IPS-18a (cell line): Measurements from ENCODE around the gene C20orf202.
"Not testable (repeated sequence)": the region's sequence is repeated elsewhere in the genome, so short reads cannot be mapped to it uniquely, and the experiment has no call there.

Experiments
- H3K27ac ChIP-seq: one replicate; pipeline ENCODE4 v1.5.1; 2013; ENCODE audit warnings: low read length
- H3K27me3 ChIP-seq: one replicate; pipeline ENCODE4 v1.6.1; 2013; ENCODE audit warnings: mild to moderate bottlenecking, low read length; ENCODE audit not compliant: control insufficient read depth, insufficient read depth
- H3K36me3 ChIP-seq: one replicate; pipeline ENCODE4 v1.6.1; 2013; ENCODE audit warnings: low read depth, low read length; ENCODE audit not compliant: control insufficient read depth
- H3K4me1 ChIP-seq: one replicate; pipeline ENCODE4 v1.6.1; 2013; ENCODE audit warnings: low read depth, low read length; ENCODE audit not compliant: control insufficient read depth
- H3K4me3 ChIP-seq: one replicate; pipeline ENCODE4 v1.5.1; 2013; ENCODE audit warnings: low read length
- H3K9ac ChIP-seq: one replicate; pipeline ENCODE4 v1.6.1; 2013; ENCODE audit warnings: mild to moderate bottlenecking, low read length, moderate library complexity
- H3K9me3 ChIP-seq: one replicate; pipeline ENCODE4 v1.6.1; 2013; ENCODE audit warnings: low read depth, low read length; ENCODE audit not compliant: control insufficient read depth

C20orf202 gene

DNA sequence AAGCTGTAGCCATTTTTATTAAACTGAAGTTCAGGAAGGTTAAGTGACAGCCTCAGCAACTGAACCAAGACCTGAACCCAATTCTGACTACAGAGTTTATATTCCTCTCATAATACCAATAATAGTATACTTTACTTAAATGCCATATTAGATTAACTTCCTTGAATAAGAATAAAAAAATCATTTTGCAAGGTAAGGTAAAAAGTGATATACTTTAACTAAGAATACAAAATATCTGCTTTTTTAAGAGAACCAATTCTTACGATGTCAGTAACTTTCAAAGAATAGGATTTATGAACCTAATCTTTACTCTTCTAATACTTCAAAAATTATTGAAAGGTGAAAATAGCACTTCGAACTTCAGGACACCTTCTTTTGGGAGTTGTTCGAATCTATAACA is 26.3 kb downstream of the C20orf202 start:
- no peaks in the 10 kb centered on the region for H3K36me3 ChIP-seq
- no peak overlapping the region for H3K9ac ChIP-seq
- no peaks in the 10 kb centered on the region for H3K9me3 ChIP-seq
- H3K4me3 ChIP-seq = no peak overlapping the region
- H3K27me3 ChIP-seq = peaks cover 33% of the 10 kb centered on the region
- no peaks in the 10 kb centered on the region for H3K4me1 ChIP-seq
- H3K27ac ChIP-seq = no peak overlapping the region

DNA sequence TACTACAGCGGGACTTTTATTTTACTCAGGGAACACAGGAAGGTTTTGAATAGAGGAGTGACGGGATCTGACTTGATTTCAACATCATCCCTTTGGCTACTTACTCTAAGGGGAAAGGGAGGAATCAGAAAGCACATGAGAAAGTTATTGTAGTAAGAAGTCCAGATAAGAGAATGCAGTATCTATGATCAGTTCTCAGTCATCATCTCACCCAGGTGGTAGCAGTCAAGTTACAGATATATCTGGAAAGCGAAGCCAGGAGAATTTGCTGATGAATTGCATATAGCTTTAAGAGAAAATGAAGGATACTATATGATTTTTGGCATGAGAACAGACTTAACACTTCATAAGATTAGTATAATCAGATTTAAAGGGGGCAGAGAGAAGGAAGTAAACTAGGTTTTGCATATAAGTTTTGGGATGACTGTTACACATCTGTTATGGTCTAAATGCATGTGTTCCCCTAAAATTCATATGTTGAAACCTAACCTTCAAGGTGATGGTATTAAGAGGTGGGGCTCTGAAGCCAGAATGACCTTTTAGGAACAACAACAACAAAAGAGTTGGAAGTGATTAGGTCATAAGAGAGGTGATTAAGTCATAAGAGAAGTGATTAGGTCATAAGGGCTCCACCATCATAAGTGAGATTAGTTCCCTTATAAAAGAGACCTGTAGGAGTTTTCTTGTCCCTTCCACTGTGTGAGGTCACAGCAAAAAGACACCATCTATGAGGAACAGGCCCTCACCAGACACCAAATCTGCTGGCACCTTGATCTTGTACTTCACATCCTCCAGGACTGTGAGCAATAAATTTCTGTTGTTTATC is 29.2 kb downstream of the C20orf202 start:
- Histone ChIP-seq H3K27me3 (peaks cover 16% of the 10 kb centered on the region), H3K9ac (no peak overlapping the region), H3K9me3 (no peaks in the 10 kb centered on the region), H3K4me3 (no peak overlapping the region), H3K27ac (no peak overlapping the region), H3K4me1 (no peaks in the 10 kb centered on the region), H3K36me3 (no peaks in the 10 kb centered on the region)

DNA sequence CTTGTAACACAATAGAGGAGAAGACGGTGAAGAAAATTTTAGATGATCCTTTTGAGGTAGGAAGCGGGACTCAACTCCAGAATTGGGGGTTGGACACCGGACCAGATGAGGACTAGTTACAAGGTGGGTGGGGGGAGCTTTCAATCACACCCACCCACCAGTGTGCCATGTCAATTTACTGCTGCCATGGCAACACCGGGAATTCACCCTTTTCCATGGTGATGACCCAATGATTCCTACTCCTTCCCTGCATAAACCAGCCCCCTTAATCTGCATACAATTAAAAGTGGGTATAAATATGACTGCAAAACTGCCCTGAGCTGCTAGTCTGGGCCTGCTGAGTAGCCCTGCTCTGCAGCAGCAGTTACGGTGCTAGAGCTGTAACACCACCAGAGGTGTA is 37.3 kb downstream of the C20orf202 start:
- Histone ChIP-seq H3K9me3 (no peaks in the 10 kb centered on the region), H3K27me3 (no peaks in the 10 kb centered on the region), H3K27ac (no peak overlapping the region), H3K9ac (no peak overlapping the region), H3K4me1 (no peaks in the 10 kb centered on the region), H3K4me3 (no peak overlapping the region), H3K36me3 (no peaks in the 10 kb centered on the region)

DNA sequence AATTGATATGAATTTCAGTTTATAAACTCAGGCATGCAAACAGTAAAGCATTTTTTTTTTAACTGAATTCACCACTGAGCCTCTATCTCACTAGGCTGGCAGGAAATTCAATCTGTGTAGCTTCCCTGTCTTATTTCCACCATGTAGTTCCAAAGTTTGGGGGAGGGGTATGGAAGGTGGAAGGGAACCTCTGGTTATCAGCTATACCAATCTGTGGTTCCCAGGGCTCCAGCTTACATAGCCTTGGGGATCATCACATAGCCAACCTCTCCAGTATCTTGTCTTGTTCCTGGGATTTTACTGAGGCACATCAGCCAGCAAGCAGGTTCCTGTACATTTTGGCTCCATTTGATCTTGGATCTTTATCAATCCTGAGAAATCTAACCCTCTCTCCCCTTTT is 38.2 kb downstream of the C20orf202 start:
- no peak overlapping the region for H3K4me3 ChIP-seq
- no peaks in the 10 kb centered on the region for H3K27me3 ChIP-seq
- H3K4me1 ChIP-seq = no peaks in the 10 kb centered on the region
- H3K36me3 ChIP-seq = no peaks in the 10 kb centered on the region
- no peak overlapping the region for H3K27ac ChIP-seq
- H3K9ac ChIP-seq = no peak overlapping the region
- no peaks in the 10 kb centered on the region for H3K9me3 ChIP-seq

DNA sequence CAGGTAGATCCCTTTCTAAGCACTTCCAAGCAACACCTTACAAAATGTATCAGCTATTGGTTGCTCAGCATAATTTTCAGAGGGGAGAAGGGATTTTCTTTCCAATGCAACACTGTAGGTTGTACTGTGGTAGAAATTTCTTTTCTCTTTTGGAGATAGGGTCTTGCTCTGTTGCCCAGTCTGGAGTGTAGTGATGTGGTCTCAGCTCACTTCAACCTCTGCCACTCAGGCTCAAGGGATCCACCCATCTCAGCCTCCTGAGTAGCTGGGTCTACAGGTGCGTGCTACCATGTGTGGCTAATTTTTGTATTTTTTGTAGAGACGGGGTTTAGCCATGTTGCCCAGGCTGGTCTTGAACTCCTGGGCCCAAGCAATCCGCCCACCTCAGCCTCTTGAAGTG is 38.8 kb downstream of the C20orf202 start:
- H3K9ac ChIP-seq = no peak overlapping the region
- no peaks in the 10 kb centered on the region for H3K4me1 ChIP-seq
- no peaks in the 10 kb centered on the region for H3K27me3 ChIP-seq
- H3K4me3 ChIP-seq = no peak overlapping the region
- no peaks in the 10 kb centered on the region for H3K36me3 ChIP-seq
- no peak overlapping the region for H3K27ac ChIP-seq
- no peaks in the 10 kb centered on the region for H3K9me3 ChIP-seq

DNA sequence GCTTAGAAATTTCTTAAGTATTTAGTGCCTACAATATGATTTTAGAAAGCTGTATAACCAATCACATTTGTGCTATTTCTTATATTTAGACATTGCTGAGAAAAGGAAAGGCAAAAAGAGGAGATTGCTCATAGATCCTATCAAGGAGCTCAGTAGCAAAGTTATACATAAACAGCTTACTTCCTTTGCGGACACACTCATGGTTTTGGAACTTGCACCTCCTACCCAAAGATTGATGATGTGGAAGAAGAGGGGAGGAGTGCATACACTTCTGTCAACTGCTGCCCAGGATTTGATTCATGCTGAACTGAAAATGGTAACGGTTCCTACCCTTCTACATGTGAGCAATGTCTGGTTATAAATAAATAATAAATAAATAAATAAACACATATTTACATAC is 39.3 kb downstream of the C20orf202 start:
- H3K4me1 ChIP-seq = no peaks in the 10 kb centered on the region
- H3K27me3 ChIP-seq = no peaks in the 10 kb centered on the region
- H3K9ac ChIP-seq = no peak overlapping the region
- H3K27ac ChIP-seq = no peak overlapping the region
- H3K36me3 ChIP-seq = no peaks in the 10 kb centered on the region
- H3K9me3 ChIP-seq = no peaks in the 10 kb centered on the region
- no peak overlapping the region for H3K4me3 ChIP-seq

DNA sequence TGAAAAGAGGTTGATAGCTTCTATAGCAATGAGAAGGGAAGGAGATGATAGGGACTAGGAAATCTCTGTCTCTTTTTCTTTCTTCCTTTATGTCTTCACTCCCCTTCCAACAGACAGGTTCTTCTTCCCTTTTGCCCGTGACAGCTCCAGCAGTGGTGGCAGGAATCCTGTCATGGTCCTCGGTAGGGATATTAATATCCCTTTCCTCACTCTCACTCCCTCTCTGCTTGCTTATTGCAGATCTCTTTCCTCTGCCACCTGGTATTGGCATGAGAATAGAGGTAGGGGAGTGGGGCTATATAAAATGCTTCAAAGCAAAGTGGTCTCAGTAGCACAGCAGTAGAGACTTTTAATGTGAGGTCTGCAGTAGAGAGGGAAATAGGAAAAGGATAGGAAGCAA is 42.3 kb downstream of the C20orf202 start:
- Histone ChIP-seq H3K4me1 (no peaks in the 10 kb centered on the region), H3K9ac (no peak overlapping the region), H3K9me3 (no peaks in the 10 kb centered on the region), H3K4me3 (no peak overlapping the region), H3K36me3 (no peaks in the 10 kb centered on the region), H3K27ac (no peak overlapping the region), H3K27me3 (no peaks in the 10 kb centered on the region)

DNA sequence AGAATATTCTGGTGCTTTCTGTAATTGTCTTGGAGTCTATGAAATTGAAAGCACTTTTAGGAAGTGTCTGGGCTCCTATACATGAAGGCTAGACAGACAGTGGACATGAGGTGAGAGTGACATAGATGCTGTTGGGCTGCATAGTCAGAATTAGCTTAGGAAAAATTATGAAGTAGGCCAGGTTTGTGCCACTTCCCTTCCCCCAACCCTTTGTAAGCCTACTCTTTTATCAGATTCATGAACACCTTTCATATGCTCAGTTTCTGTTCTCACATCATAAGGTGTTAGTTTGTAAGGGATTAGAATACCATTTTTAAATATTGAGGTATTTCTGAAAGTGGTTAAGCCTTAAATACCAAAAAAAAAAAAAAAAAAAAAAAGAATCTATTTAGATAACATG is 44.4 kb downstream of the C20orf202 start:
- H3K27ac ChIP-seq = no peak overlapping the region
- no peak overlapping the region for H3K4me3 ChIP-seq
- H3K4me1 ChIP-seq = no peaks in the 10 kb centered on the region
- H3K9me3 ChIP-seq = no peaks in the 10 kb centered on the region
- no peaks in the 10 kb centered on the region for H3K36me3 ChIP-seq
- H3K9ac ChIP-seq = no peak overlapping the region
- no peaks in the 10 kb centered on the region for H3K27me3 ChIP-seq

DNA sequence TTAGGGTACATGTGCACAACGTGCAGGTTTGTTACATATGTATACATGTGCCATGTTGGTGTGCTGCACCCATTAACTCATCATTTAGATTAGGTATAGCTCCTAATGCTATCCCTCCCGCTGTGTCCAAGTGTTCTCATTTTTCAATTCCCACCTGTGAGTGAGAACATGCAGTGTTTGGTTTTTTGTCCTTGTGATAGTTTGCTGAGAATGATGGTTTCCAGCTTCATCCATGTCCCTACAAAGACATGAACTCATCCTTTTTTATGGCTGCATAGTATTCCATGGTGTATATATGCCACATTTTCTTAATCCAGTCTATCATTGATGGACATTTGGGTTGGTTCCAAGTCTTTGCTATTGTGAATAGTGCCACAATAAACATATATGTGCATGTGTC is 47.0 kb downstream of the C20orf202 start:
- not testable (repeated sequence) for H3K36me3 ChIP-seq, H3K27me3 ChIP-seq, H3K4me1 ChIP-seq, H3K9me3 ChIP-seq, H3K9ac ChIP-seq, H3K4me3 ChIP-seq, H3K27ac ChIP-seq

DNA sequence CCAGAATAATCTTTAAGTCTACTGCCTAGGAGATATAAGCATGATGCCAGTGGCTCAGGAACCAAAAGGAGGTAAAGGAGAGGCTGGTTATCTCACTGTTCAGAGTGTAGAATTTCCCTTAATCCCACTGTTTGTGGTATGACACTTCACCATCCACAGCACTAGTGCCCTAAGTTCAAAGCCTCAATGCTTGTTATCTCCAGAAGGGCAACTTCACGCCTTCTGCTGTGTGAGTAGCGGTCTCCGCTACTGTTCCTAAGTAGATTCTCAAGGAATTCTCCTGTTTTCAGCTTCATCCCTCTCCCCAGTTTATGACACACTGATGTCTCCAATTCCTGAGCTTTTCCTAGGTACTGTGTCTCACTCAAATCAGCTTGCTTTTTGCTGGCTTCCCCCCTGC is 49.2 kb downstream of the C20orf202 start:
- Histone ChIP-seq H3K36me3 (no peaks in the 10 kb centered on the region), H3K27ac (no peak overlapping the region), H3K4me1 (no peaks in the 10 kb centered on the region), H3K9ac (no peak overlapping the region), H3K27me3 (no peaks in the 10 kb centered on the region), H3K4me3 (no peak overlapping the region), H3K9me3 (no peaks in the 10 kb centered on the region)

DNA sequence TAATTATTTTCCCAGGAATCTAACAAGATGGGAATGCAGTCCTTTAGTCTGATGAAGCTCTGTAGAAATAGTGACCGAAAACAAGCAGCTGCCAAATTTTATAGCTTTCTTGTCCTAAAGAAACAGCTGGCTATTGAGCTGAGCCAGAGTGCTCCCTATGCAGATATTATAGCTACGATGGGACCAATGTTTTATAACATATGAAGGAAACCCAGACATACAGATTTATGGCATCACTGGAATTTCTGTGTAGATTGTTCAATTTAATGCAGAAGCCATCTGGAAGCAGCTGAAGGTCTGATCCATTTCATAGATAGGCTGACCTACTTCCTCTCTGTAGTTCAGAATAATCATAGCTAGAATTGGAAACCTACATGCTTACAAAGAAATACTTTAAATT is 51.0 kb downstream of the C20orf202 start:
- no peaks in the 10 kb centered on the region for H3K27me3 ChIP-seq
- H3K9me3 ChIP-seq = no peaks in the 10 kb centered on the region
- H3K27ac ChIP-seq = no peak overlapping the region
- H3K9ac ChIP-seq = no peak overlapping the region
- no peak overlapping the region for H3K4me3 ChIP-seq
- no peaks in the 10 kb centered on the region for H3K36me3 ChIP-seq
- no peaks in the 10 kb centered on the region for H3K4me1 ChIP-seq

DNA sequence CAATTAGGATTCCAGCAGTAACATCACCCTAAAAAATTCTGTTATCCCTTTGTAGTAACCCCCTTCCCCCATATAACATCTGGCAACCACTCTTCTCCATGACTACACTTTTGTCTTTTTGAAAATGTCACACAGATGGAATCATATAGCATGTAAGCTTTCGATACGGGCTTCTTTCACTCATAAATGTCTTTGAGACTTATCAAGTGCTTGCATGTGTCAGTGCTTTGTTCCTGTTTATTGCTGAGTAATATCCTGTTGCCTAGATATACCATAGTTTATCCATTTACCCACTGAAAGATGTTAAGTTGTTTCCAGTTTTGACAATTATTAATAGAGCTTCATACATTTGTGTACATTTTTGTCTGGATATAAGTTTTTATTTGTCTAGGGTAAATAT is 52.4 kb downstream of the C20orf202 start:
- Histone ChIP-seq H3K27me3 (no peaks in the 10 kb centered on the region), H3K27ac (no peak overlapping the region), H3K9ac (no peak overlapping the region), H3K36me3 (no peaks in the 10 kb centered on the region), H3K9me3 (no peaks in the 10 kb centered on the region), H3K4me3 (no peak overlapping the region), H3K4me1 (no peaks in the 10 kb centered on the region)
